Measurements from ENCODE around the gene TRAF1. TPM values are rescaled to one million over a fixed set of nuclear protein-coding genes. Genes with fewer than 3 reads are reported as not detected.

TRAF1 gene
- total and polyA plus RNA-seq, 11 donors = 0.93 to 7.8 (median 1.8) TPM

DNA sequence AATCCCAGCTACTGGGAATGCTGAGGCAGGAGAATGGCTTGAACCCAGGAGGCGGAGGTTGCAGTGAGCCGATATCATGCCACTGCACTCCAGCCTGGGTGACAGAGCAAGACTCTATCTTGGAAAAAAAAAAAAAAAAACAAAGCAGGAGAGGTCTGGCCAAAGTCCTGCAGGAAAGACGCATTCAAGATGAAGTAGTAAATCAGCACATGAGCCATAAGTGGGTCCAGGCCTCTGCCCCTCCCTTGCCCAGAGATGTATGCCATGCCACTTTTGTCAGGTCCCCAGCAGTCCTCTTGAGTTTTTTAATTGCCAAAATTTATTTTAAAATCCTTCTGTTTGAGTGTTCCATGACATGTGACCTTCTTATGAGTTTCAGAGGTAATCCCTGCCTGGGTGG lies 41.1 kb downstream of the TRAF1 start:
- no peaks in the 10 kb centered on the region for H3K36me3 ChIP-seq
- H3K4me3 ChIP-seq = no peak overlapping the region
- TF ChIP-seq POLR2A (IDR thresholded peaks at IDR 0.05) = no peak
- TF ChIP-seq, protein P1, sequence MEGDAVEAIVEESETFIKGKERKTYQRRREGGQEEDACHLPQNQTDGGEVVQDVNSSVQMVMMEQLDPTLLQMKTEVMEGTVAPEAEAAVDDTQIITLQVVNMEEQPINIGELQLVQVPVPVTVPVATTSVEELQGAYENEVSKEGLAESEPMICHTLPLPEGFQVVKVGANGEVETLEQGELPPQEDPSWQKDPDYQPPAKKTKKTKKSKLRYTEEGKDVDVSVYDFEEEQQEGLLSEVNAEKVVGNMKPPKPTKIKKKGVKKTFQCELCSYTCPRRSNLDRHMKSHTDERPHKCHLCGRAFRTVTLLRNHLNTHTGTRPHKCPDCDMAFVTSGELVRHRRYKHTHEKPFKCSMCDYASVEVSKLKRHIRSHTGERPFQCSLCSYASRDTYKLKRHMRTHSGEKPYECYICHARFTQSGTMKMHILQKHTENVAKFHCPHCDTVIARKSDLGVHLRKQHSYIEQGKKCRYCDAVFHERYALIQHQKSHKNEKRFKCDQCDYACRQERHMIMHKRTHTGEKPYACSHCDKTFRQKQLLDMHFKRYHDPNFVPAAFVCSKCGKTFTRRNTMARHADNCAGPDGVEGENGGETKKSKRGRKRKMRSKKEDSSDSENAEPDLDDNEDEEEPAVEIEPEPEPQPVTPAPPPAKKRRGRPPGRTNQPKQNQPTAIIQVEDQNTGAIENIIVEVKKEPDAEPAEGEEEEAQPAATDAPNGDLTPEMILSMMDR (IDR thresholded peaks at IDR 0.05) = no peak
- ATAC-seq (no peak), DNase-seq (no peak)
- peaks cover 0 to 26% (median 5%) of the 10 kb centered on the region in 12 donors for H3K4me1 ChIP-seq
- intact Hi-C loops (cut with DNase I) = no loop called here
- H3K27me3 ChIP-seq = no peaks in the 10 kb centered on the region
- H3K9me3 ChIP-seq = no peaks in the 10 kb centered on the region
- 38 to 58% (median 51%) methylated on average over 3 of the region's 3 CpGs for WGBS, 4 donors
- H3K27ac ChIP-seq = peak overlapping the region in 3 of 12 donors; percentile 34 to 48 (median 34)

GRCh38 chr9:120883608-120883996 lies 43.0 kb downstream of the TRAF1 start:
- DNase-seq = no peak
- Histone ChIP-seq H3K36me3 (no peaks in the 10 kb centered on the region), H3K4me1 (peaks cover 0 to 17% (median 4%) of the 10 kb centered on the region in 12 donors), H3K27me3 (no peaks in the 10 kb centered on the region), H3K4me3 (no peak overlapping the region), H3K27ac (no peak overlapping the region), H3K9me3 (no peaks in the 10 kb centered on the region)
- WGBS, 4 donors = 82 to 85% (median 83%) methylated on average over 3 of the region's 3 CpGs
- intact Hi-C loops (cut with DNase I) = no loop called here
- no peak for TF ChIP-seq POLR2A (IDR thresholded peaks at IDR 0.05)
- TF ChIP-seq, protein P1 (IDR thresholded peaks at IDR 0.05) = no peak
- ATAC-seq = no peak

GRCh38 chr9:120882935-120883607 lies 43.5 kb downstream of the TRAF1 start:
- no peaks in the 10 kb centered on the region for H3K9me3 ChIP-seq
- no peak overlapping the region for H3K27ac ChIP-seq
- ATAC-seq = no peak
- WGBS, 4 donors = 79 to 89% (median 85%) methylated on average over 10 of the region's 10 CpGs
- H3K36me3 ChIP-seq = no peaks in the 10 kb centered on the region
- intact Hi-C loops (cut with DNase I) = no loop called here
- H3K4me3 ChIP-seq = no peak overlapping the region
- no peaks in the 10 kb centered on the region for H3K27me3 ChIP-seq
- peaks cover 0 to 19% (median 4%) of the 10 kb centered on the region in 12 donors for H3K4me1 ChIP-seq
- TF ChIP-seq, protein P1 (IDR thresholded peaks at IDR 0.05) = no peak
- TF ChIP-seq POLR2A (IDR thresholded peaks at IDR 0.05) = no peak
- no peak for DNase-seq

- H3K36me3 ChIP-seq = peaks cover 0 to 1% (median 0%) of the 10 kb centered on the region in 9 donors
- ATAC-seq (no peak), DNase-seq (no peak)
- H3K4me1 ChIP-seq = peaks cover 0 to 20% (median 6%) of the 10 kb centered on the region in 12 donors
- H3K27ac ChIP-seq = peak overlapping the region in 1 of 12 donors; percentile 97
- intact Hi-C loops (cut with DNase I) = loop anchor here in 7 of 10 donors (5.0 to 10.0 kb wide), 6 partner anchors 37 to 185 kb away; partner anchors contain the start of genes TRAF1 (in 2 of the 7), MEGF9 (in 1 of the 7) and PSMD5 (in 1 of the 7)
- H3K27me3 ChIP-seq = no peaks in the 10 kb centered on the region
- 81 to 88% (median 85%) methylated on average over 6 of the region's 6 CpGs for WGBS, 4 donors
- H3K4me3 ChIP-seq = no peak overlapping the region
- TF ChIP-seq, protein P1 (IDR thresholded peaks at IDR 0.05) = no peak
- TF ChIP-seq POLR2A (IDR thresholded peaks at IDR 0.05) = no peak
- H3K9me3 ChIP-seq = no peaks in the 10 kb centered on the region
Observed at GRCh38 chr9:120879446-120879845, 47.1 kb downstream of the TRAF1 start.
